ENCODE results near the gene KDM2A.

- TF ChIP-seq CTCF (conservative IDR thresholded peaks at IDR 0.05; ENCODE audit: low read depth, low read length) (no peak), EZH2 (IDR thresholded peaks at IDR 0.05; ENCODE audit: borderline replicate concordance, low read depth, low read length, poor library complexity, severe bottlenecking) (no peak)
Measured at GRCh38 chr11:67213178-67213621, 94.1 kb downstream of the KDM2A start.
